Measurements from ENCODE around the gene RHOD.

DNA sequence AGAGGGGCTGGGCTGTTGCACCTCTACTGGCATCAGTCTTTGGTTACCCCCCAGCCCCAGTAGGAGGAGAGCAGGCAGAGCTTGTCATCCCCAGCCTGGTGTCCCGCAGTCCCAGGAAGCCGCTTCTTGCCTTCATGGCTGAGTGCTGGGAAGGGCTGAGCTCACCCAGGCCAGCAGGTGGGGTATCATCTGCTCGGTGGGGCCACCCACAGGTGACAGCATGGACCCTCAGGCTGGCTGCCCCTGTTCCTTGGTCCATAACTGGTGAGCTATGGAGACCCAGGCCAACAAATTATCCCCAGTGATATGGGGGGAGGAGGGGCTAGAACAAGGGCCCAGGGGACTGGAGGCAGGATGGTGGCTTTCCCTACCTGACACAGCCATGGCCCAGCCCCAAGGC is 6.5 kb upstream of the RHOD start:
- TF ChIP-seq, protein P1, sequence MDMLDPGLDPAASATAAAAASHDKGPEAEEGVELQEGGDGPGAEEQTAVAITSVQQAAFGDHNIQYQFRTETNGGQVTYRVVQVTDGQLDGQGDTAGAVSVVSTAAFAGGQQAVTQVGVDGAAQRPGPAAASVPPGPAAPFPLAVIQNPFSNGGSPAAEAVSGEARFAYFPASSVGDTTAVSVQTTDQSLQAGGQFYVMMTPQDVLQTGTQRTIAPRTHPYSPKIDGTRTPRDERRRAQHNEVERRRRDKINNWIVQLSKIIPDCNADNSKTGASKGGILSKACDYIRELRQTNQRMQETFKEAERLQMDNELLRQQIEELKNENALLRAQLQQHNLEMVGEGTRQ (CRISPR knock-in tag; IDR thresholded peaks at IDR 0.05): no peak
- TF ChIP-seq, protein P2, sequence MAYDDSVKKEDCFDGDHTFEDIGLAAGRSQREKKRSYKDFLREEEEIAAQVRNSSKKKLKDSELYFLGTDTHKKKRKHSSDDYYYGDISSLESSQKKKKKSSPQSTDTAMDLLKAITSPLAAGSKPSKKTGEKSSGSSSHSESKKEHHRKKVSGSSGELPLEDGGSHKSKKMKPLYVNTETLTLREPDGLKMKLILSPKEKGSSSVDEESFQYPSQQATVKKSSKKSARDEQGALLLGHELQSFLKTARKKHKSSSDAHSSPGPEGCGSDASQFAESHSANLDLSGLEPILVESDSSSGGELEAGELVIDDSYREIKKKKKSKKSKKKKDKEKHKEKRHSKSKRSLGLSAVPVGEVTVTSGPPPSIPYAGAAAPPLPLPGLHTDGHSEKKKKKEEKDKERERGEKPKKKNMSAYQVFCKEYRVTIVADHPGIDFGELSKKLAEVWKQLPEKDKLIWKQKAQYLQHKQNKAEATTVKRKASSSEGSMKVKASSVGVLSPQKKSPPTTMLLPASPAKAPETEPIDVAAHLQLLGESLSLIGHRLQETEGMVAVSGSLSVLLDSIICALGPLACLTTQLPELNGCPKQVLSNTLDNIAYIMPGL (CRISPR knock-in tag; IDR thresholded peaks at IDR 0.05): no peak
- TF ChIP-seq ESRRA (CRISPR knock-in tag; IDR thresholded peaks at IDR 0.05; ENCODE audit: borderline replicate concordance) (no peak), MXD4 (CRISPR knock-in tag; IDR thresholded peaks at IDR 0.05; ENCODE audit: borderline replicate concordance) (no peak), ATF1 (CRISPR knock-in tag; IDR thresholded peaks at IDR 0.05) (no peak), NR3C1 (CRISPR knock-in tag; conservative IDR thresholded peaks at IDR 0.05; ENCODE audit: low read depth) (no peak)
- TF ChIP-seq, protein P3, sequence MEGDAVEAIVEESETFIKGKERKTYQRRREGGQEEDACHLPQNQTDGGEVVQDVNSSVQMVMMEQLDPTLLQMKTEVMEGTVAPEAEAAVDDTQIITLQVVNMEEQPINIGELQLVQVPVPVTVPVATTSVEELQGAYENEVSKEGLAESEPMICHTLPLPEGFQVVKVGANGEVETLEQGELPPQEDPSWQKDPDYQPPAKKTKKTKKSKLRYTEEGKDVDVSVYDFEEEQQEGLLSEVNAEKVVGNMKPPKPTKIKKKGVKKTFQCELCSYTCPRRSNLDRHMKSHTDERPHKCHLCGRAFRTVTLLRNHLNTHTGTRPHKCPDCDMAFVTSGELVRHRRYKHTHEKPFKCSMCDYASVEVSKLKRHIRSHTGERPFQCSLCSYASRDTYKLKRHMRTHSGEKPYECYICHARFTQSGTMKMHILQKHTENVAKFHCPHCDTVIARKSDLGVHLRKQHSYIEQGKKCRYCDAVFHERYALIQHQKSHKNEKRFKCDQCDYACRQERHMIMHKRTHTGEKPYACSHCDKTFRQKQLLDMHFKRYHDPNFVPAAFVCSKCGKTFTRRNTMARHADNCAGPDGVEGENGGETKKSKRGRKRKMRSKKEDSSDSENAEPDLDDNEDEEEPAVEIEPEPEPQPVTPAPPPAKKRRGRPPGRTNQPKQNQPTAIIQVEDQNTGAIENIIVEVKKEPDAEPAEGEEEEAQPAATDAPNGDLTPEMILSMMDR (IDR thresholded peaks at IDR 0.05): no peak
- TF ChIP-seq, protein P4, sequence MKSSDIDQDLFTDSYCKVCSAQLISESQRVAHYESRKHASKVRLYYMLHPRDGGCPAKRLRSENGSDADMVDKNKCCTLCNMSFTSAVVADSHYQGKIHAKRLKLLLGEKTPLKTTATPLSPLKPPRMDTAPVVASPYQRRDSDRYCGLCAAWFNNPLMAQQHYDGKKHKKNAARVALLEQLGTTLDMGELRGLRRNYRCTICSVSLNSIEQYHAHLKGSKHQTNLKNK (CRISPR knock-in tag; IDR thresholded peaks at IDR 0.05): no peak

All from WTC11 (cell line).